ENCODE data around the gene SYT11. TPM values are rescaled to one million over a fixed set of nuclear protein-coding genes. Genes with fewer than 3 reads are reported as not detected.

SYT11 gene
- total and polyA plus RNA-seq, 4 donors = 0.49 to 1.2 (median 0.76) TPM

GRCh38 chr1:155884031-155884960 is 24.9 kb downstream of the SYT11 start:
- Histone ChIP-seq H3K9ac (ENCODE audit: low read depth in 1 of 2, low read length in 2 of 2) (no peak overlapping the region), H3K27ac (ENCODE audit: low read depth in 1 of 2, low read length in 2 of 2) (no peak overlapping the region), H3K36me3 (ENCODE audit: control insufficient read depth in 4 of 4, insufficient read depth in 3 of 4, low read depth in 1 of 4, low read length in 3 of 4) (no peaks in the 10 kb centered on the region), H3K4me1 (ENCODE audit: control insufficient read depth in 4 of 4, insufficient read depth in 4 of 4, low read length in 3 of 4) (no peaks in the 10 kb centered on the region), H3K27me3 (ENCODE audit: control insufficient read depth in 4 of 4, insufficient read depth in 4 of 4, low read length in 3 of 4) (no peaks in the 10 kb centered on the region), H3K9me3 (ENCODE audit: control insufficient read depth in 4 of 4, low read length in 3 of 4) (no peaks in the 10 kb centered on the region), H3K4me3 (ENCODE audit: low read depth in 1 of 3, low read length in 3 of 3) (no peak overlapping the region)
- 65% methylated on average over 9 of the region's 9 CpGs for WGBS
- no peak for DNase-seq (ENCODE audit: low spot score)
- TF ChIP-seq, protein P1, sequence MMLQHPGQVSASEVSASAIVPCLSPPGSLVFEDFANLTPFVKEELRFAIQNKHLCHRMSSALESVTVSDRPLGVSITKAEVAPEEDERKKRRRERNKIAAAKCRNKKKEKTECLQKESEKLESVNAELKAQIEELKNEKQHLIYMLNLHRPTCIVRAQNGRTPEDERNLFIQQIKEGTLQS (IDR thresholded peaks at IDR 0.05) = no peak

- Histone ChIP-seq H3K9ac (ENCODE audit: low read depth in 1 of 2, low read length in 2 of 2) (no peak overlapping the region), H3K4me3 (ENCODE audit: low read depth in 1 of 3, low read length in 3 of 3) (no peak overlapping the region), H3K36me3 (ENCODE audit: control insufficient read depth in 4 of 4, insufficient read depth in 3 of 4, low read depth in 1 of 4, low read length in 3 of 4) (no peaks in the 10 kb centered on the region), H3K27ac (ENCODE audit: low read depth in 1 of 2, low read length in 2 of 2) (no peak overlapping the region), H3K27me3 (ENCODE audit: control insufficient read depth in 4 of 4, insufficient read depth in 4 of 4, low read length in 3 of 4) (no peaks in the 10 kb centered on the region), H3K9me3 (ENCODE audit: control insufficient read depth in 4 of 4, low read length in 3 of 4) (no peaks in the 10 kb centered on the region), H3K4me1 (ENCODE audit: control insufficient read depth in 4 of 4, insufficient read depth in 4 of 4, low read length in 3 of 4) (no peaks in the 10 kb centered on the region)
- no peak for DNase-seq (ENCODE audit: low spot score)
- no peak for TF ChIP-seq GABPA (IDR thresholded peaks at IDR 0.05 in 1 of 2, conservative IDR thresholded peaks at IDR 0.05 in 1 of 2)
Measured at GRCh38 chr1:155884982-155885381, 25.6 kb downstream of the SYT11 start.

DNA sequence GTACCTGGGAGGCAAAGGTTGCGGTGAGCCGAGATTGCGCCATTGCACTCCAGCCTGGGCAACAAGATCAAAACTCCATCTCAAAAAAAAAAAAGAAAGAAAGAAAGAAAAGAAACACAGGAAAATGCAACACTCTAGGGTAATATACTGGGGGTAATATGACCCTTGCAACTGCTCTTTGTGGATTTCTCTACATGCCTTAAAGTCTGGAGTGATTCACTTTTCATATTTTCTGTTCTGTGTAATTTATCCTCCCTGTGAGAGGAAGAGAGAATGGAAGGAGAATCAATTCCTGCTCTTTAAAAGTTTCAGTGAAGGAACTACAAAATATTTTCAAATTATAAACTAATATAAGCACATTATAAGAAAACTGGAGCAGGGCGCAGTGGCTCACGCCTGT is 29.1 kb downstream of the SYT11 start:
- 96% methylated on average over 5 of the region's 5 CpGs for WGBS
- no peak for DNase-seq (ENCODE audit: low spot score)
- H3K9me3 ChIP-seq (ENCODE audit: control insufficient read depth in 4 of 4, low read length in 3 of 4) = no peaks in the 10 kb centered on the region
- TF ChIP-seq NR2F2 (IDR thresholded peaks at IDR 0.05) (no peak), EGR1 (IDR thresholded peaks at IDR 0.05; ENCODE audit: low read depth in 2 of 2) (no peak), HNF4A (conservative IDR thresholded peaks at IDR 0.05) (no peak), SP1 (IDR thresholded peaks at IDR 0.05) (no peak), TAF1 (conservative IDR thresholded peaks at IDR 0.05) (no peak), JUND (IDR thresholded peaks at IDR 0.05) (no peak), YY1 (IDR thresholded peaks at IDR 0.05) (no peak), CTCF (IDR thresholded peaks at IDR 0.05; ENCODE audit: low read depth, low read length, missing input control) (no peak), FOXA1 (IDR thresholded peaks at IDR 0.05) (no peak), FOXA2 (IDR thresholded peaks at IDR 0.05) (no peak), GABPA (IDR thresholded peaks at IDR 0.05 in 1 of 2, conservative IDR thresholded peaks at IDR 0.05 in 1 of 2) (no peak), ZBTB33 (IDR thresholded peaks at IDR 0.05) (no peak), RXRA (IDR thresholded peaks at IDR 0.05) (no peak)
- TF ChIP-seq, protein P2, sequence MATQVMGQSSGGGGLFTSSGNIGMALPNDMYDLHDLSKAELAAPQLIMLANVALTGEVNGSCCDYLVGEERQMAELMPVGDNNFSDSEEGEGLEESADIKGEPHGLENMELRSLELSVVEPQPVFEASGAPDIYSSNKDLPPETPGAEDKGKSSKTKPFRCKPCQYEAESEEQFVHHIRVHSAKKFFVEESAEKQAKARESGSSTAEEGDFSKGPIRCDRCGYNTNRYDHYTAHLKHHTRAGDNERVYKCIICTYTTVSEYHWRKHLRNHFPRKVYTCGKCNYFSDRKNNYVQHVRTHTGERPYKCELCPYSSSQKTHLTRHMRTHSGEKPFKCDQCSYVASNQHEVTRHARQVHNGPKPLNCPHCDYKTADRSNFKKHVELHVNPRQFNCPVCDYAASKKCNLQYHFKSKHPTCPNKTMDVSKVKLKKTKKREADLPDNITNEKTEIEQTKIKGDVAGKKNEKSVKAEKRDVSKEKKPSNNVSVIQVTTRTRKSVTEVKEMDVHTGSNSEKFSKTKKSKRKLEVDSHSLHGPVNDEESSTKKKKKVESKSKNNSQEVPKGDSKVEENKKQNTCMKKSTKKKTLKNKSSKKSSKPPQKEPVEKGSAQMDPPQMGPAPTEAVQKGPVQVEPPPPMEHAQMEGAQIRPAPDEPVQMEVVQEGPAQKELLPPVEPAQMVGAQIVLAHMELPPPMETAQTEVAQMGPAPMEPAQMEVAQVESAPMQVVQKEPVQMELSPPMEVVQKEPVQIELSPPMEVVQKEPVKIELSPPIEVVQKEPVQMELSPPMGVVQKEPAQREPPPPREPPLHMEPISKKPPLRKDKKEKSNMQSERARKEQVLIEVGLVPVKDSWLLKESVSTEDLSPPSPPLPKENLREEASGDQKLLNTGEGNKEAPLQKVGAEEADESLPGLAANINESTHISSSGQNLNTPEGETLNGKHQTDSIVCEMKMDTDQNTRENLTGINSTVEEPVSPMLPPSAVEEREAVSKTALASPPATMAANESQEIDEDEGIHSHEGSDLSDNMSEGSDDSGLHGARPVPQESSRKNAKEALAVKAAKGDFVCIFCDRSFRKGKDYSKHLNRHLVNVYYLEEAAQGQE (IDR thresholded peaks at IDR 0.05) = no peak
- TF ChIP-seq, protein P3, sequence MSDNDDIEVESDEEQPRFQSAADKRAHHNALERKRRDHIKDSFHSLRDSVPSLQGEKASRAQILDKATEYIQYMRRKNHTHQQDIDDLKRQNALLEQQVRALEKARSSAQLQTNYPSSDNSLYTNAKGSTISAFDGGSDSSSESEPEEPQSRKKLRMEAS (IDR thresholded peaks at IDR 0.05) = no peak
- H3K9ac ChIP-seq (ENCODE audit: low read depth in 1 of 2, low read length in 2 of 2) = no peak overlapping the region
- no peak overlapping the region for H3K27ac ChIP-seq (ENCODE audit: low read depth in 1 of 2, low read length in 2 of 2)
- no peak overlapping the region for H3K4me3 ChIP-seq (ENCODE audit: low read depth in 1 of 3, low read length in 3 of 3)
- no peaks in the 10 kb centered on the region for H3K27me3 ChIP-seq (ENCODE audit: control insufficient read depth in 4 of 4, insufficient read depth in 4 of 4, low read length in 3 of 4)
- H3K36me3 ChIP-seq (ENCODE audit: control insufficient read depth in 4 of 4, insufficient read depth in 3 of 4, low read depth in 1 of 4, low read length in 3 of 4) = no peaks in the 10 kb centered on the region
- H3K4me1 ChIP-seq (ENCODE audit: control insufficient read depth in 4 of 4, insufficient read depth in 4 of 4, low read length in 3 of 4) = no peaks in the 10 kb centered on the region
